ENCODE results near the gene SPOCK3. TPM values are rescaled to one million over a fixed set of nuclear protein-coding genes. Genes with fewer than 3 reads are reported as not detected.
"Not testable (repeated sequence)": the region's sequence is repeated elsewhere in the genome, so short reads cannot be mapped to it uniquely, and the experiment has no call there.

SPOCK3 gene
- total RNA-seq, 1 donor from 2014 or later = not detected

- intact Hi-C loops (cut with micrococcal nuclease) = not testable (repeated sequence)
These were observed 266.1 kb downstream of the SPOCK3 start for GRCh38 chr4:166968219-166968618.

- intact Hi-C loops (cut with micrococcal nuclease) = no loop called here
These were observed 268.7 kb downstream of the SPOCK3 start for GRCh38 chr4:166965562-166965961.

GRCh38 chr4:166957451-166957850 lies 276.8 kb downstream of the SPOCK3 start:
- intact Hi-C loops (cut with micrococcal nuclease) = no loop called here

GRCh38 chr4:166956484-166956883 lies 277.8 kb downstream of the SPOCK3 start:
- intact Hi-C loops (cut with micrococcal nuclease) = no loop called here

- intact Hi-C loops (cut with micrococcal nuclease) = no loop called here
These were observed 292.7 kb downstream of the SPOCK3 start for GRCh38 chr4:166941629-166942028.

GRCh38 chr4:166930464-166930863 lies 303.8 kb downstream of the SPOCK3 start:
- intact Hi-C loops (cut with micrococcal nuclease) = no loop called here

- intact Hi-C loops (cut with micrococcal nuclease) = no loop called here
These were observed 309.9 kb downstream of the SPOCK3 start for GRCh38 chr4:166924424-166924823.

GRCh38 chr4:166913926-166914325 lies 320.4 kb downstream of the SPOCK3 start:
- intact Hi-C loops (cut with micrococcal nuclease) = no loop called here

- intact Hi-C loops (cut with micrococcal nuclease) = no loop called here
These were observed 330.9 kb downstream of the SPOCK3 start for GRCh38 chr4:166903408-166903807.

- intact Hi-C loops (cut with micrococcal nuclease) = no loop called here
These were observed 331.4 kb downstream of the SPOCK3 start for GRCh38 chr4:166902941-166903340.

GRCh38 chr4:166896254-166896653 lies 338.0 kb downstream of the SPOCK3 start:
- intact Hi-C loops (cut with micrococcal nuclease) = no loop called here

GRCh38 chr4:166895771-166896170 lies 338.5 kb downstream of the SPOCK3 start:
- intact Hi-C loops (cut with micrococcal nuclease) = no loop called here

- intact Hi-C loops (cut with micrococcal nuclease) = no loop called here
These were observed 346.8 kb downstream of the SPOCK3 start for GRCh38 chr4:166887457-166887856.

GRCh38 chr4:166886718-166887117 lies 347.6 kb downstream of the SPOCK3 start:
- intact Hi-C loops (cut with micrococcal nuclease) = no loop called here

- intact Hi-C loops (cut with micrococcal nuclease) = no loop called here
These were observed 352.1 kb downstream of the SPOCK3 start for GRCh38 chr4:166882221-166882620.

- intact Hi-C loops (cut with micrococcal nuclease) = no loop called here
These were observed 358.5 kb downstream of the SPOCK3 start for GRCh38 chr4:166875821-166876220.

- intact Hi-C loops (cut with micrococcal nuclease) = no loop called here
These were observed 372.3 kb downstream of the SPOCK3 start for GRCh38 chr4:166862032-166862431.

GRCh38 chr4:166850398-166850797 lies 383.9 kb downstream of the SPOCK3 start:
- intact Hi-C loops (cut with micrococcal nuclease) = not testable (repeated sequence)

GRCh38 chr4:166846939-166847338 lies 387.4 kb downstream of the SPOCK3 start:
- intact Hi-C loops (cut with micrococcal nuclease) = no loop called here

GRCh38 chr4:166842795-166843261 lies 391.5 kb downstream of the SPOCK3 start:
- intact Hi-C loops (cut with micrococcal nuclease) = no loop called here

GRCh38 chr4:166839615-166840251 lies 394.6 kb downstream of the SPOCK3 start:
- intact Hi-C loops (cut with micrococcal nuclease) = no loop called here

GRCh38 chr4:166838975-166839614 lies 395.2 kb downstream of the SPOCK3 start:
- intact Hi-C loops (cut with micrococcal nuclease) = no loop called here

GRCh38 chr4:166836865-166837264 lies 397.4 kb downstream of the SPOCK3 start:
- intact Hi-C loops (cut with micrococcal nuclease) = no loop called here
